CD4-positive, alpha-beta T cell treated with Interleukin-2 at 100 ng/mL for 4 hours (primary cell): ENCODE data around the gene MAGEA4.
"Not testable (repeated sequence)": the region's sequence is repeated elsewhere in the genome, so short reads cannot be mapped to it uniquely, and the experiment has no call there.

Source experiments
- DNase-seq: peaks from one replicate; pipeline ENCODE4 v3.0.0-alpha.2; 2020; ENCODE audit warnings: low spot score

Gene MAGEA4, protein sequence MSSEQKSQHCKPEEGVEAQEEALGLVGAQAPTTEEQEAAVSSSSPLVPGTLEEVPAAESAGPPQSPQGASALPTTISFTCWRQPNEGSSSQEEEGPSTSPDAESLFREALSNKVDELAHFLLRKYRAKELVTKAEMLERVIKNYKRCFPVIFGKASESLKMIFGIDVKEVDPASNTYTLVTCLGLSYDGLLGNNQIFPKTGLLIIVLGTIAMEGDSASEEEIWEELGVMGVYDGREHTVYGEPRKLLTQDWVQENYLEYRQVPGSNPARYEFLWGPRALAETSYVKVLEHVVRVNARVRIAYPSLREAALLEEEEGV

DNA sequence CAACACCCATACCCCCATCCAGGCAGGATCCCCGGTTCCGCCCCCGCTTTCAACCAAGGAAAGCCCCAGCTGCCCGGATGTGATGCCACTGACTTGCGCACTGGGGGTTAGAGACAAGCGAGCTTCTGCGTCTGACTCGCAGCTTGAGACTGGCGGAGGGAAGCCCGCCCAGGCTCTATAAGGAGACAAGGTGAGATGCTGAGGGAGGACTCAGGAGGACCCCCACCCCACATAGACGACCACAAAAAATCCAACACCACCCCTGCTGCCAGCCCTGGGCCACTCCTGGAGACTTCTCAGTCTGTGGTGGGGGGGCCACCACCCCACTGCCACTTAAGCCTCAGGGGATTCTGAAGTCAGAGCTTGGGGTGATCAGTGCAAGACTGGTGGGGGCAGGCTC is at the start of gene MAGEA4:
Gene MAGEA4 (plus strand): TSS at position 110 of the 400 bp plus-strand sequence. CDS start 10,776 bp downstream, outside the sequence.
- no peak for DNase-seq

DNA sequence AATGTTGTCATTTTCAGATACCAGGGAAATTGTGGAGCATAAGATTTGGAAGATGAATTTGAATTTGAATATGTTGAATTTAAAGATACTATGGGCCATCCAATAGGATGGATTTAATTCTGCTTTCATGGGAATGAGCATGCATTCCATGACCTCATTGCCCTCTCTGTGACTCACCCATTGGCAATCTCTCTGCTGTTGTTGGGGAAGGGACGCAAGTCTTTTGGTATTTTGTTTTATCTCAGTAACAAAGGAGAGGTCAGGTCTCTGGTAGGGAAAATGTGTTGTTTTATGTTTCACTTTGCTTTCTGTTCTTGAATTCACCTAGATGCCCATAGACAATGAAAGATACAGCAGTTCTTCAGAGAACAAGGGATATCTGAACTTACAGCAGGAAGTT is 42.1 kb upstream of the MAGEA4 start:
- DNase-seq: no peak

DNA sequence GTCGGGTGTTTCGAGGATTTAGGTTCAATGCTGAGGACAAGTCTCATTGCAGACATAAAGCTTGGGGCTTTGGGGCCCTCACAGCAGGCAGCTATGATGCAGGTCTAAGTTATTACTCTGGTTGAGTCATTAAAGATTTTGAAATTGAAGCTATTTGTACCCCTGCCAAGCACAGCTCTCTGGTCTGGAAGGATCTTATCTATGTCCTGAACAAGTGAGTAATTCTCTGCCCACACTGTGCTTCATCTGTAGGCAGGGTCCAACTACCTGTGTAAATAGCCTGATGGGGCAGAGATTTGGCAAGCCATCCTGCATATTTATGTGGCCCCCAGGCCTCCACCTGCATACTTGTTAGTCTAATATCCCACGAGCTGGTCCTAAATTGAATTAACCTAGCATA is 41.4 kb upstream of the MAGEA4 start:
- no peak for DNase-seq

DNA sequence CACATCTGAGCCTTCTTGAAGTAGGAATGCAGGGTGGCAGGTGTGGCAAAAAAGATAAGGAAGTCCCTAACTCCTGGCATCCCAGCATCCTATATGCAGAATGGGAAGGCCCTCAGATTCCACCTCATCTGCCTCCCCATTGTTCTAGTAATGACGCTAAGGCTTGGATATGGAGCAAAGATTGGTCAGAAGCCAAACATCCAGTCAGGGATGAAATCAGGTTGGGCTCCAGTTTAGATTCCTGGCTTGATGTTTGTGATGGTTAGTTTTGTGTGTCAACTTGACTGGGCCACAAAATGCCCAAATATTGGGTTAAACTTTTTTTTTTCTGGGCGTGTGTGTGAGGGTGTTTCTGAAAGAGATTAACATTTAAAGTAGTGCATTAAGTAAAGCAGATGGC is 39.6 kb upstream of the MAGEA4 start:
- no peak for DNase-seq

DNA sequence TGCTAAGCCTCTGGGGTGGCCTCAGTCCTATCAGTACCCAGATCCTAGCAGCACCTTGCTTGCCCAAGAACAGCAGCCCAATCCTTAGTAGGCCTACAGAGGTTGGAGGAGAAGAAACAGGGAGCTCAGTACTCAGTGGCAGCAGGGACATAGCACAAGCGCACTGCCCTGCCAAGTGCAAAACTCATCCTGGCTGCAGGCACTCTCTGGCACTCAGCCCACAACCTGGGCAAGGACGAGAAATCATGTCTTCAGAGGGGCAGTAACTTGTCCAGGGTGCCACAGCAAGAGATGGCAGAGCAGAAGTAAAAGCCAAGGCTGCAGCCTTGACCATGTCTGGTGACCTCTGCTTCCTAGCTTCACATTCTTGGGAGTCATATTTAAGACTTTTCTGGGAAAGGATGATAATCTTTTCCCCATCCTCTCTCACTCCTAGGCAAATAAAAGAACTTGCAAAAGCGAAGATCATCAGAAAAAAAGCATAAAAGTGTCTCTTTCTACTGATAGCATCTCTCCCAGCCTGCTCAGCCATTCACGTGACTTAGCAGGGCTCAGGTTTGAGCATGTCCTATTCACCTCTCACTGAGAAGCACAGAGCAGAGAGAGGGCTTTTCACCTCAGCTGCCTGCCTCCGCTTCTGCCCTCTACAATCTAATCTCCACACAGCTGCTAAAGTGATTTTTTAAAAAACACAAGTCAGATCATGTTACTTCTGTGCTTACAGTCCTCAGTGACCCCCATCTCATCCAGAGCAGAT is 37.2 kb upstream of the MAGEA4 start:
- DNase-seq: no peak

DNA sequence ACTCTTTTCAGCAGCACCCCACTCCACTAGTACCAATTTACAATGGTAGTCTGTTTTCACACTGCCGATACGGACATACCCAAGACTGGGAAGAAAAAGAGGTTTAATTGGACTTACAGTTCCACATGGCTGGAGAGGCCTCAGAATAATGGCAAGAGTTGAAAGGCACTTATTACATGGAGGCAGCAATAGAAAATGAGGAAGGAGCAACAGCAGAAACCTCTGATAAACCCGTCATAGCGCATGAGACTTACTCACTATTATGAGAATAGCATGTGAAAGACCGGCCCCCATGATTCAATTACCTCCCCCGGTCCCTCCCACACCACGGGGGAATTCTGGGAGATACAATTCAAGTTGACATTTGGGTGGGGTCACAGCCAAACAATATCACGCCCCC is 34.1 kb upstream of the MAGEA4 start:
- DNase-seq: no peak

DNA sequence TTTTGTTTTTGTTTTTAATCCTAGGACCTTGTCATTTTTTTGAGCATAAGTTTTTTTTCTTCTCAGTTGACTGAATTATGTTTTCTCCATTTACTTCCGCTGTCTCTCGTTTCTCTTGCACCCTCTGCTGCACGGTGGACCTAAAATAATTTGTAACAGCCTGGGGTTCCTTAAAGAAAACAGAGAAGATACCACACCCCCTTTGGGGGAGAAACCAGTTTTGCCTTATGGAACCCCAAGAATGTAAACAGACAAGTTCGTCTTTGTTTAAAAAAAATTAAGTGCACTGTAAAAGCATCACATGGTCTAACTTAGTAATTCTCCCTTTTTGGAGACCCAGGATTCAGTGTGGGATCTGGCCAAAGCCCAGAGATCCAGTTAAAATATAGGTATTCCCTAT is 32.8 kb upstream of the MAGEA4 start:
- DNase-seq: no peak

DNA sequence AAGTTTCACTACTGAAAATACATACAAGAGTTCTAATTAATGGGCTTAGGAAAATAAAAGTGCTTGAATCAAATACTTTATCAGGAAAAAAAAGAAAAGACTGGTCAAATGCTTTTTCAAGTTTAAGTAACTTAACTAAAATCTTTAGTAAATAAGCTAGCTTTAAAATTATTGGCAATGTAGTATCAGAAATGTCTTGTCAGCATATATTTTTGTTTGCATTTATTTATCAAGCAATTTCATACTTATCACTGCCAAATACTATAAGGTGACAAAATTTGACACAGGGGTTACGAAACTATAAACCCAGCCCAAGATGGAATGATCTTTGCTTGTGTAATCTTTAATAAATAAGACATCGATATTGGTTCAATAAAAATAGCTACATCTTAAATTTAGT is 31.8 kb upstream of the MAGEA4 start:
- DNase-seq: no peak

DNA sequence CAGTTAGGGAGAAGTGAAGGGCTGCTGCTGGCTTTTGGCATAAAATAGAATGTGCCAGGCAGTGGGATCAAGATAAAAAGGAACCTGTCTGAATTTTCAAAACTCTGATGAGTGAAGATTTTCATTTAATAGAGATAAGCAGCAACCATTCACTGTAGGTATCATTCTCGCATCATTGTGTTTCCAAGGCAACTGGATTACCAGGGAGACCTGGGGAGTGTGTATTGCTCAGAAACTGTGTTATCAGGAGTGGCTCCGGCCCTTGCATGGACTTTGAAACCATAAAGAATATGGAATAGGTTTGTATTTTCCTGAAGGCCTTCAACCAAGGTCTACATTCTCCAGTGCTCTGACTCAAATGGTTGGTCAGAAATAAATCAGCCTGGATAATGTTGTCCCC is 23.3 kb upstream of the MAGEA4 start:
- DNase-seq: no peak

DNA sequence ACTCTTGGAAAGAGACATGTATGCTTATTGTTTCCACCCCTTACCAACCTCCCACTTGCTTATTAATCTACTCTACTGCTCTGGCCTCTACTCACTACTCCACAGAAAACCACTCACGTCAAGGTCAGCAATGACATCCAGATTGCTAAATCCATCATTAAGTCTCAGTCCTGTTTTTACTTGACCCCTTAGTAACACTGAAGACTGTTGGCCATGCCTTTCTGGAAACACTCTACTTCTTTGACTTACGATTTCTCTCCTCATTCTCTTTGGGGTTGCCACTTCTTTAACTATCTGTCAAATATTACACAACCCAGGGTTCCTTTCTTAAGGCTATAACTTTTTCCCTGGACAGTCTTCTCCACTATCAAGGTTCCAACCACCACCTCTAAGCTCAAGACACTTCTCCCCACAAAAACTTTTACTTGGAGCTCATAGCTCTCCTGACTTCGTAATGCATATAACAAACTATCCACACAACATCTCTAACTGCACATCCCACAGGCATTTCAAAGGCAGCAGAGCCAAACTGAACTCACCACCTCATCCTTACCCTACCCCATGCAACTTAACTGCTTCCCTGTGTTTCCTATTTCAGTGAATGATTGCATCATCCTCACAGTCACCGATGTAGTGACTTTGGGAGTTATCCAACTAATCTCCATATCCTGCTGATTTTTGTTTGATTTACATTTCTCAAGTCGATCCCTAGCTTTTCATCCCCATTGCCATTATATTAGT is 15.8 kb upstream of the MAGEA4 start:
- DNase-seq: no peak

DNA sequence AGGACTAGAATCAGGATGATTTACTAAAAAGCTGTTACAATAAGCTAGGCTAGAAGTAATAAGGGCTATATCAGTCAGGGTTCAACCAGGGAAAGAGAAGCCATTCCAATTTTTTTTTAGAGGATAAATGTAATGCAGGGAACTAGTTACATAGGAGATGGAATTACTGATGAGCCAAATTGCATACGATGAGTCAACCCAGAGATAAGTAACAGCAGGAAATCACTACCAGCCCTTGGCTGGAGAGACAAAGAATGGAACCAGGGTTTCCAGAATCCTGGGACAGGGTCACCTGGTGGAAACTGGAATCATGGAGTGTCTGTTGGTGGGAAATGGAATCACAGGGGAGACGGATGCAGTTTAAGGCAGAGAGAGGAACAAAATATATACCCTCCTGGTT is 13.1 kb upstream of the MAGEA4 start:
- DNase-seq: no peak

DNA sequence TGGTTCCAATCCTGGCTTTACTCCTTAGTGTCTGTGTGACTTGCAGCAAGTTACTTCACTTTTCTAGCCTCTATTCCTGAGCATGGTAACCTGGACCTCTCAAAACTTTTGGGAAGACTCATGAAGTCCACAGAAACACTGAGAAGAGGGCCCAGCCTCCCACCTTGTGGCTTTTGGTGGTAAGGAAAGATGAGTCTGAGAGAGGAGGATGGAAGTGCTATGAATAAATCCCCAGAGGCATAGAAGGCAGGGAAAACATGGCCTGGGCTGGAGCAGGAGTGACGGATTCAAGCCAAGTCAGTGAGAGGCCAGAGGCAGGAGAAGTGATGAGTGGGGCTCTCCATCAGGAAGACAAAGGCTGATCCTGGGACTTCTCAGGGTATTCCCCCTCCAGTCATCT is 10.9 kb upstream of the MAGEA4 start:
- no peak for DNase-seq

DNA sequence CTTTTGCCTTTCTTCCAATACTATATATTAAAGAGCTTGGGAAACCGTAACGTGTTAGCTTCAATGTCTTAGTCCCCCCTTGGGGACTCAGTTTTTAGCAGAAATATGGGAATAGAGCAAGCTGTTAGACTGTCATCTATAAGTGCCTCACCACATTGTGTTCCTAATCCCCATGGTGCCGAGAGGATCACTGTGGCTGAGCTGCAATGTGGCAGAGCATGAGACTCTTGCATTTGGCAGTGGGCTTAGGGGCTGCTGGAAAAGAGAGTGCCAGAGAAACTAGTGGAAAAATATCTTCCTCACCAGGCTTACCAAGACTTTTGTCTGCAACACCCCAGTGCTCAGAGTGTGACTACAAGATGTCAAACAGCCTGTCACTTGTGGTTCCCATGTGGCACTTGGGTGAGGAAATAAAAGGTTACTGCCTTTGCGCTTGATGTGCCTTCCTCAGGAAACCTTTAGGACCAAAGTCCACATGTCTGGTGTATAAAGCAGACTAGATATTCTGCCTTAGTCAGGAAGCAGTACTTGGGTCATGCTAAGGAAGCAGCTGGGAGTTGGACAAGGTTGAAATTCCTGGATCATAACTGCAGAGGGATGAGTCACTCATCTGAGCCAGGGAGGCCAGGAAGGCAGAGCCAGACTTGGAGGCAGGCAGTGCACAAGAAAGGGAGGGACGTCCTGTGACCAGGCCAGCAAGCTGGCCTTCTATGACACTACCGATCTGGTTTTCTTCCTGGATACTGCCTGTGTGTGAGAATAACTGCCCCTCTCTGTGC is 9.7 kb upstream of the MAGEA4 start:
- no peak for DNase-seq

DNA sequence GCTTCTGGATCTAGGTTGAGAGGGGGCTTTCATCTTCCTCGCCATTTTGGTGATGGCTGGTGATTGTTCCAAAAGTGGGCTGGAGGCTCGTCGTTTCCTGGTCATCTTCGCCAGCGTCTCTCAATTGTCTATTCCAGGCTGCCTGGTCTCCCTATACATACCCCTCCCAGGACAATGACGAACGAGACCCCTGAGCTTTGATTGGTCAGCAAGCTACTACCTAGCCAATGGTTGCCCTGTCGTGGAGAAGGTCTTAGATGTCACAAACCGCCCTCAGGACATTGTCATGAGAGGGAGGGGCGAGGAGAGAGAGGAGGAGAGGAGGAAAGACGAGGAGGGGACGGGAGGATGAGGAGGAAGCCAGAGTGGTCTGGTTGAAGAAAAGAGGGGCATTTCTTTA is 7.7 kb upstream of the MAGEA4 start:
- no peak for DNase-seq

DNA sequence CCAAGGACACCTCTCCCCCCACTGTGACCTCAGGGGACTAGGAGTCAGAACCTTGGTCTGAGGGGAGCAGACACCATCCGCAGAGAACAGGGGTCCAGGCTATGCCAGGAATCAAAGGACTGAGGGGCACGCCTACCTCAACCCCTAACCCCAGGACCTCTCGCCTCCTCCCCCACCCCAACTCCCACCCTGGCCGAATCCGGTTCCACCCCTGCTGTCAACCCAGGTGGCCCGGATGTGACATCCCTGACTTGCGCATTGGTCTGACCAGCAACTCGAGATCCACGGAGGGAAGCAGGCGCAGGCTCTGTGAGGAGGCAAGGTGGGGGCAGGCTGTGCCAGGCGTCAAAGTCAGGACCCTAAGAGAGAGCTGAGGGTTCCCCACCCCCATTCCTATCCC is 468 bp upstream of the MAGEA4 start:
- DNase-seq: no peak

DNA sequence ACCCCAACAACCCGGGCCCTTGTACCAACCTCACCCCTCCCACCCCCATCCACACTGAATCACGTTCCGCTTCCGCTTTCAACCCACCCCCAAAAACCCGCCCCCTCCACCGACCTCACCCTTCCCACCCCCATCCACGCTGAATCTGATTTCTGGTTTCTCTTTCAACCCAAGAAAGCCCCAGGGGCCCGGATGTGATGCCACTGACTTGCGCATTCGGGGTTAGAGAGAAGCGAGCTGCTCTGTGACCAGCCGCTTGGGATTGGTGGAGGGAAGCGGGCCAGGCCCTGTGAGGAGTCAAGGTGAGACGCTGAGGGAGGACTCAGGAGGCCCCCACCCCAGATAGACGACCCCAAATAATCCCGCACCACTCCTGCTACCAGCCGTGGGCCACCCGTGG is 6.0 kb downstream of the MAGEA4 start:
- not testable (repeated sequence) for DNase-seq

DNA sequence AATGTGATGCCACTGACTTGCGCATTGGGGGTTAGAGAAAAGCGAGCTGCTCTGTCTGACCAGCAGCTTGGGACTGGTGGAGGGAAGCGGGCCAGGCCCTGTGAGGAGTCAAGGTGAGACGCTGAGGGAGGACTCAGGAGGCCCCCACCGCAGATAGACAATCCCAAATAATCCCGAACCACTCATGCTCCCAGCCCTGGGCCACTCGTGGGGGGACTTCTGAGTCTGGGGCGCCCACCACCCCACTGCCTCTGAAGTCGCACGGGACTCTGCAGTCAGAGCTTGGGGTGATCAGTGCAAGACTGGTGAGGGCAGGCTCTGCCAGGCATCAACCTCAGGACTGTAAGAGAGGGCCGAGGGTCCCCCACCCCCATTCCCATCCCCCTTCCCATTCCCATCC is 6.9 kb downstream of the MAGEA4 start:
- DNase-seq: no peak

DNA sequence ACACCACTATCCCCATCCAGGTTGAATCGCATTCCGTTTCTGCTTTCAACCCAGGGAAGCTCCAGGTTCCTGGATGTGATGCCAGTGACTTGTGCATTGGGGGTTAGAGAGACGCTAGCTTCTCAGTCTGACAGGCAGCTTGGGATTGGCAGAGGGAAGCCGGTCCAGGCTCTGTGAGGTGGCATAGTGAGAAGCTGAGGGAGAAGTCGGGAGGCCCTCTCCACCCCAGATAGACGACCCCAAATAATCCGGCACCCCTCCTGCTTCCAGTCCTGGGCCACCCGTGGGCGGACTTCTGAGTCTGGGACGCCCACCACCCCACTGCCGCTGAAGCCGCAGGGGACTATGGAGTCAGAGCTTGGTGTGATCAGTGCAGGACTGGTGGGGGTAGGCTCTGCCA is 7.4 kb downstream of the MAGEA4 start:
- no peak for DNase-seq

DNA sequence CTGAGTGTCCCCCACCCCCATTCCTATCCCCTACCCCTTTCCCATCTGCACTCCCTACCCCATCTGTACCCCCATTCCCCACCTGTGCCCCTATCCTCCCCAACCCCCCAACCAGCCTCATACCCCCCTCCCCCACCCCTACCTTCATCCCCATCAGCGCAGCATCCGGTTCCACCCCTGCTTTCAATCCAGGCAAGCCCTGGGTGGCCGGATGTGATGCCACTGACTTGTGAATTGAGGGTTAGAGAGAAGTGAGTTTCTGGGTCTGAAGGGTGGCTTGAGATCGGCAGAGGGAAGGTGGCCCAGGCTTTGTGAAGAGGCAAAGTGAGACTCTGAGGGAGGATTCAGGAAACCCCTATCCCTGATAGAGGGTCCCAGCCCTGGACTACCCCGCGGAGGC is 7.8 kb downstream of the MAGEA4 start:
- DNase-seq: no peak

DNA sequence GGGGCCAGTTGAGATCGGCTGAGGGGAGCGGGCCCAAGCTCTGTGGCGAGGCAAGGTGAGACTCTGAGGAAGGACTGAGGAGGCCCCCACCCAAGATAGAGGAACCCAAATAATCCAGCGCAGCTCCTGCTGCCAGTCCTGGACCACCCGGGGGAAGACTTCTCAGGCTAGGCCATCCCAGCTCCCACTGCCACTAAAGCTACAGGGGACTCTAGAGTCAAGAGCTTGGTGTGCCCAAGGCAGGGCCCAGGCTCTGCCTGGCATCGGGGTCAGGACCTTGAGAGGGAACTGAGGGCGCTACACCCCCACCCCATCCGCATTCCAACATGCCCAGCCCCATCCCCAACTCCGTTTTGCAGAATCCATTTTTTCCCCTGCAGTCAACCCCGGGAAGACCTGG is 8.6 kb downstream of the MAGEA4 start:
- DNase-seq: no peak

DNA sequence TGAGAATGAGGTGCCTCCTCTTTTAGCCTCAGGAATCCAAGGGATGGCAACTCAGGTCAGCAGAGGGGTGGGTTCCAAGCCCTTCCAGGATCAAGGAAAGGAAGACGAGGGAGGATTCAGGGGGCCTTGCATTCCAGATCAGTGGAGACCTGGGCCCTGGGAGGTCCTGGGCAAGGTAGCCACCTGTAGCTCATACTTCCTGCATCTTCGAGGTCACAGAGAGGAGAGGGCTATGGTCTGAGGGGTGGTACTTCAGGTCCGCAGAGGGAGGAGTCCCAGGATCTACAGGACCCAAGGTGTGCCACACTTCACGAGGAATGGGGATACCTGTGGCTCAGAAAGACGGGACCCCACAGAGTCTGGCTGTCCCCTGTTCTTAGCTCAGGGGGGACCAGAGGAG is 9.2 kb downstream of the MAGEA4 start:
- DNase-seq: no peak

DNA sequence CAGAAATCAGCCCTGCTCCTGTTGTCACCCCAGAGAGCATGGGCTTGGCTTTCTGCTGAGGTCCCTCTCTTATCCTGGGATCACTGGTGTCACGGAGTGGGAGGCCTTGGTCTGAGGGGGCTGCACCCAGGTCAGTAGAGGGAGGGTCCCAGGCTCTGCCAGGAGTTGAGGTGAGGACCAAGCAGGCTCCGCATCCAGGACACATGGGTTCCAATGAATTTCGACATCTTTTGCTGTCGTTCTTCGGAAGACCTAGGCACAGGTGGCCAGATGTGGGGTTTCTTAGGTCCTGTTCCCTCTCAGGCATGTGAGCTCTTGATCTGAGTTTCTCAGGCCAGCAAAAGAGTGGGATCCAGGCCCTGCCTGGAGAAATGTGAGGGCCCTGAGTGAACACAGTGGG is 10.0 kb downstream of the MAGEA4 start:
- no peak for DNase-seq
